ENCODE results near the gene GSN.

The GSN gene

GRCh38 chr9:121246821-121247561 is 21.0 kb upstream of the GSN start:
- no peak for FAIRE-seq

GRCh38 chr9:121249563-121249962 is 18.4 kb upstream of the GSN start:
- no peak for FAIRE-seq

GRCh38 chr9:121252104-121252851 is 15.7 kb upstream of the GSN start:
- no peak for FAIRE-seq

GRCh38 chr9:121253162-121253561 is 14.8 kb upstream of the GSN start:
- FAIRE-seq: no peak

GRCh38 chr9:121253821-121254501 is 14.0 kb upstream of the GSN start:
- no peak for FAIRE-seq

GRCh38 chr9:121259498-121259897 is 8.5 kb upstream of the GSN start:
- no peak for FAIRE-seq

- FAIRE-seq: no peak
Observed at GRCh38 chr9:121259935-121260334, 8.0 kb upstream of the GSN start.

GRCh38 chr9:121260457-121261106 is 7.4 kb upstream of the GSN start:
- FAIRE-seq: no peak

- no peak for FAIRE-seq
Observed at GRCh38 chr9:121261107-121261460, 6.9 kb upstream of the GSN start.

GRCh38 chr9:121261755-121262154 is 6.2 kb upstream of the GSN start:
- FAIRE-seq: no peak

- no peak for FAIRE-seq
Observed at GRCh38 chr9:121262423-121262822, 5.5 kb upstream of the GSN start.

GRCh38 chr9:121262953-121263352 is 5.0 kb upstream of the GSN start:
- no peak for FAIRE-seq

GRCh38 chr9:121266356-121266755 is 1.6 kb upstream of the GSN start:
- no peak for FAIRE-seq

- no peak for FAIRE-seq
Observed at GRCh38 chr9:121266906-121267650, 884 bp upstream of the GSN start.

- no peak for FAIRE-seq
Observed at GRCh38 chr9:121268598-121268850, 562 bp downstream of the GSN start.

- FAIRE-seq: no peak
Observed at GRCh38 chr9:121268851-121269641, 1.1 kb downstream of the GSN start.

GRCh38 chr9:121269642-121270254 is 1.8 kb downstream of the GSN start:
- FAIRE-seq: no peak

GRCh38 chr9:121271368-121272341 is 3.7 kb downstream of the GSN start:
- FAIRE-seq: no peak

GRCh38 chr9:121272401-121272948 is 4.5 kb downstream of the GSN start:
- FAIRE-seq: no peak
